HG03457 (cell line): Measurements from ENCODE around the gene NECAB3.
"Not testable (repeated sequence)": the region's sequence is repeated elsewhere in the genome, so short reads cannot be mapped to it uniquely, and the experiment has no call there.

Source experiments
- ATAC-seq: cut with Tn5 transposase; IDR thresholded peaks from one replicate; pipeline ENCODE4 v1.9.1; 2021; ENCODE audit warnings: moderate number of reproducible peaks; ENCODE audit not compliant: unreplicated experiment

The NECAB3 gene

GRCh38 chr20:33651562-33652048, 22.6 kb downstream of the NECAB3 start:
- ATAC-seq = no peak

- no peak for ATAC-seq
Observed at GRCh38 chr20:33650753-33651561, 23.3 kb downstream of the NECAB3 start.

GRCh38 chr20:33650111-33650752, 24.0 kb downstream of the NECAB3 start:
- ATAC-seq = no peak

GRCh38 chr20:33649201-33649681, 25.0 kb downstream of the NECAB3 start:
- ATAC-seq = no peak

- ATAC-seq = no peak
Observed at GRCh38 chr20:33648396-33649004, 25.7 kb downstream of the NECAB3 start.

- ATAC-seq = no peak
Observed at GRCh38 chr20:33647603-33648395, 26.4 kb downstream of the NECAB3 start.

GRCh38 chr20:33646959-33647602, 27.1 kb downstream of the NECAB3 start:
- ATAC-seq = not testable (repeated sequence)

GRCh38 chr20:33646191-33646590, 28.0 kb downstream of the NECAB3 start:
- no peak for ATAC-seq

- no peak for ATAC-seq
Observed at GRCh38 chr20:33645396-33645795, 28.8 kb downstream of the NECAB3 start.

- ATAC-seq = no peak
Observed at GRCh38 chr20:33645072-33645358, 29.2 kb downstream of the NECAB3 start.

- ATAC-seq = no peak
Observed at GRCh38 chr20:33644313-33645071, 29.7 kb downstream of the NECAB3 start.

- ATAC-seq = no peak
Observed at GRCh38 chr20:33640287-33640686, 33.9 kb downstream of the NECAB3 start.

GRCh38 chr20:33636776-33637175, 37.5 kb downstream of the NECAB3 start:
- ATAC-seq = no peak

GRCh38 chr20:33635341-33635740, 38.9 kb downstream of the NECAB3 start:
- no peak for ATAC-seq

GRCh38 chr20:33631910-33632309, 42.3 kb downstream of the NECAB3 start:
- ATAC-seq = not testable (repeated sequence)

- no peak for ATAC-seq
Observed at GRCh38 chr20:33630507-33630906, 43.7 kb downstream of the NECAB3 start.

GRCh38 chr20:33629979-33630378, 44.2 kb downstream of the NECAB3 start:
- no peak for ATAC-seq

- no peak for ATAC-seq
Observed at GRCh38 chr20:33629533-33629932, 44.7 kb downstream of the NECAB3 start.

- ATAC-seq = no peak
Observed at GRCh38 chr20:33627577-33628216, 46.5 kb downstream of the NECAB3 start.
